Measurements from ENCODE around the gene VDR.

VDR gene

GRCh38 chr12:47841910-47842309 lies 62.9 kb downstream of the VDR start:
- Histone ChIP-seq H3K9me2 (replicated peaks; ENCODE audit: control insufficient read depth, low read length) (no peaks in the 10 kb centered on the region), H3K36me3 (ENCODE audit: control insufficient read depth, low read length) (no peaks in the 10 kb centered on the region), H3K4me1 (ENCODE audit: control insufficient read depth, low read length) (peaks cover 19% of the 10 kb centered on the region), H3K79me2 (ENCODE audit: control insufficient read depth, low read length) (no peaks in the 10 kb centered on the region), H3K27me3 (ENCODE audit: control insufficient read depth, low read length) (no peaks in the 10 kb centered on the region), H3K4me2 (ENCODE audit: low read length) (no peak overlapping the region), H3K27ac (ENCODE audit: low read depth, low read length) (no peak overlapping the region), H3K4me3 (ENCODE audit: low read length) (no peak overlapping the region), H3K9me3 (ENCODE audit: control insufficient read depth, insufficient read depth, low read length) (no peaks in the 10 kb centered on the region), H3F3A (ENCODE audit: control insufficient read depth, insufficient read depth) (peaks cover 6% of the 10 kb centered on the region), H4K20me1 (ENCODE audit: control insufficient read depth, insufficient read depth, low read depth, low read length) (no peaks in the 10 kb centered on the region)
- TF ChIP-seq EZH2phosphoT487 (IDR thresholded peaks at IDR 0.05; ENCODE audit: borderline replicate concordance, low read length) (no peak), CTCF (IDR thresholded peaks at IDR 0.05; ENCODE audit: low read depth, low read length, poor library complexity, severe bottlenecking) (no peak)

DNA sequence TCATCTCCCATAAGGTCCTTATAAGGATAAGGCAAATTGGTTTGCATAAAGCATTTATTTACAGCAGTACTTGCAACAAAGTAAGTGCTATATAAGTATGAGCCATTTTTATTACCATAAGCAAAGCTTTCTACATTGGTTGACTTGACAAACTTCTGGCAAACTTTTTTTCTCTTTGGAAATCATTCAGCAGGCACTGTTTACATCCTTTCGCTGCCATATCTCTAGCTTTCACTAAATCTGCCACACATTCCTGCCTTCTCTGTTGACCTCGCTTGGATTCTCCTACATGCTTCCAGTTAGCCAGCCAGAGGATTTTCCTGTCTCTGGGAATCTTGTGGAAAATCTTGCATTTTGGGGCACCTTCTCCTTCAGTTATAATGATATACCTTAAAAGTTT lies 63.3 kb downstream of the VDR start:
- H3K4me1 ChIP-seq (ENCODE audit: control insufficient read depth, low read length) = peaks cover 23% of the 10 kb centered on the region
- TF ChIP-seq EZH2phosphoT487 (IDR thresholded peaks at IDR 0.05; ENCODE audit: borderline replicate concordance, low read length) = no peak
- no peak for TF ChIP-seq CTCF (IDR thresholded peaks at IDR 0.05; ENCODE audit: low read depth, low read length, poor library complexity, severe bottlenecking)
- no peak overlapping the region for H3K4me2 ChIP-seq (ENCODE audit: low read length)
- no peak overlapping the region for H3K4me3 ChIP-seq (ENCODE audit: low read length)
- H3K9me3 ChIP-seq (ENCODE audit: control insufficient read depth, insufficient read depth, low read length) = no peaks in the 10 kb centered on the region
- H3K9me2 ChIP-seq (replicated peaks; ENCODE audit: control insufficient read depth, low read length) = no peaks in the 10 kb centered on the region
- no peak overlapping the region for H3K27ac ChIP-seq (ENCODE audit: low read depth, low read length)
- H3K27me3 ChIP-seq (ENCODE audit: control insufficient read depth, low read length) = no peaks in the 10 kb centered on the region
- no peaks in the 10 kb centered on the region for H4K20me1 ChIP-seq (ENCODE audit: control insufficient read depth, insufficient read depth, low read depth, low read length)
- no peaks in the 10 kb centered on the region for H3K36me3 ChIP-seq (ENCODE audit: control insufficient read depth, low read length)
- no peaks in the 10 kb centered on the region for H3K79me2 ChIP-seq (ENCODE audit: control insufficient read depth, low read length)
- H3F3A ChIP-seq (ENCODE audit: control insufficient read depth, insufficient read depth) = peaks cover 10% of the 10 kb centered on the region

DNA sequence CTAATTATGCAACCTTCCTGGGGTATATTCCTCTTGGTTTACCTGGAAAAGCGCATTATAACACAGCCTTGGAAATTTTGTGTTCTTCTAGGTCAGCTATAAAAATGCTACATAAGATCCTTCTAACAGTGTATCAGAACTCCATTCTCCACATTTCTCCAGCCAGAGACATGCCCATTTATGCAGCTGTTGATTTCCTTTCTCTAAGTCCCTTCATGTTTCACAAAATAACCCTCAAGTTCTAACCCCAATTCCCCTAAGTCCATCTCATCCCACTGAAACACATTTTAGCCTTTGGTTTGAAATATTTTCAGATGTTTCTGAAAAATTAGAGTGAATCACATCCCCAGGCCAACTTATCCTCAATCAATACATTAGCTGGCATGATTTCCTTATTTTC lies 64.2 kb downstream of the VDR start:
- Histone ChIP-seq H3K4me3 (ENCODE audit: low read length) (no peak overlapping the region), H3K4me1 (ENCODE audit: control insufficient read depth, low read length) (peaks cover 32% of the 10 kb centered on the region), H3F3A (ENCODE audit: control insufficient read depth, insufficient read depth) (peaks cover 19% of the 10 kb centered on the region), H3K27me3 (ENCODE audit: control insufficient read depth, low read length) (no peaks in the 10 kb centered on the region), H3K36me3 (ENCODE audit: control insufficient read depth, low read length) (no peaks in the 10 kb centered on the region), H3K27ac (ENCODE audit: low read depth, low read length) (no peak overlapping the region), H4K20me1 (ENCODE audit: control insufficient read depth, insufficient read depth, low read depth, low read length) (no peaks in the 10 kb centered on the region), H3K9me3 (ENCODE audit: control insufficient read depth, insufficient read depth, low read length) (no peaks in the 10 kb centered on the region), H3K9me2 (replicated peaks; ENCODE audit: control insufficient read depth, low read length) (no peaks in the 10 kb centered on the region), H3K4me2 (ENCODE audit: low read length) (no peak overlapping the region), H3K79me2 (ENCODE audit: control insufficient read depth, low read length) (no peaks in the 10 kb centered on the region)
- no peak for TF ChIP-seq EZH2phosphoT487 (IDR thresholded peaks at IDR 0.05; ENCODE audit: borderline replicate concordance, low read length)
- TF ChIP-seq CTCF (IDR thresholded peaks at IDR 0.05; ENCODE audit: low read depth, low read length, poor library complexity, severe bottlenecking) = no peak
